ENCODE results near the gene TNIK. TPM values are rescaled to one million over a fixed set of nuclear protein-coding genes. Genes with fewer than 3 reads are reported as not detected.

Gene TNIK
- total and polyA plus RNA-seq, 2 of the 13 experiments (the other 11 are each of a cell fraction or from before 2014, with no cell fraction given), result 0.15 to 0.22 TPM

DNA sequence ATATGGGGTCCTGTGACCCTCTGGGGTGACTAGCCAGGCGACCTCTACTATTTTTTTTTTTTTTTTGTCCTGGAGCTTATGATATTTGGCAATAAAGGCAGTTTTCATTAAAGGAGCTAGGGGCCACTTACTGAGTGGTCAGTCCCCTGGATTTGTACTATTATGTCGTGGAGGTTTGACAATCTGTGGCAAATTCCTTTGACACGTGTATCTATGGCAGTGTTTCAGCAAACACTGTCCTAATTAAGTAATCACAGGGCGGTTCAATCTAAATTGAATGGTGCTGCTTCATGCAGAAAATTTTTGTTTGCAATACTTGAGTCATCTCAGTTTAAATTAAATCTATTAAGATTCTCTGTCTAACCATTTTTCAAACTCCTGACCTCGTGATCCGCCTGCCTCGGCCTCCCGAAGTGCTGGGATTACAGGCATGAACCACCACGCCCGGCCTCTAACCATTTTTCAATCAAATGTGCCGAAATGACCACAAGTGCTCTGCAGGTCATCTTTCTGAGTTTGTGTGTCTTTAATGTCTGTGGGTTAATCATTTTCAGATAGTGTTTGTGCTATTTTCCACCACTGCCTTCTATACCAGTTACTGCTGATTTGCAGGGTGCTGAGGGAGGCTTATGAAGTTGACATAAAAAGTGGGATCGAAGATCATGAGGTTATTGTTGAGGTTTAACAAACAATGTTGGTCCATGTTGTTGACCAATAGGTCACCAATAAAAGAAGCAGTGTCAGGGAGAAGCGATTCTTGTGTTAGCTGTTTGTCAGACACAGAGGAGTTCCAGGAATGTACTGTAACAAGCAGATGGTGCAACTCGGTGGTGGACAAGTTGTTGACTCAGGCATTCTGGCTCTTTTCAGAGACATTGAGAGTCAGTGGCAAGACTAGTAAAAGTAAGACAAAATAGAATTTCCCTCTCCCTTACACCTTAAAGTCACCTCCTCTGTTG lies 415.1 kb downstream of the TNIK start (continued):
- TF ChIP-seq JUN (CRISPR knock-in tag; IDR thresholded peaks at IDR 0.05) (peak; percentile 91), SIX4 (CRISPR knock-in tag; IDR thresholded peaks at IDR 0.05) (peak; percentile 84), ZNF367 (CRISPR knock-in tag; IDR thresholded peaks at IDR 0.05; ENCODE audit: borderline replicate concordance) (no peak), ZNF790 (CRISPR knock-in tag; IDR thresholded peaks at IDR 0.05; ENCODE audit: borderline replicate concordance) (no peak), PHF8 (CRISPR knock-in tag; IDR thresholded peaks at IDR 0.05) (peak; percentile 40; the same call in 1 of the 2 replicates), RELA (CRISPR knock-in tag; IDR thresholded peaks at IDR 0.05) (0 out of 2 replicates have a peak, but pooled peaks have one; percentile 71), ZNF768 (CRISPR knock-in tag; IDR thresholded peaks at IDR 0.05) (no peak), ZNF205 (CRISPR knock-in tag; IDR thresholded peaks at IDR 0.05) (peak; percentile 96), TSC22D2 (CRISPR knock-in tag; IDR thresholded peaks at IDR 0.05; ENCODE audit: borderline replicate concordance) (peak; percentile 91; the same call in 1 of the 2 replicates), LCORL (IDR thresholded peaks at IDR 0.05) (no peak), LCORL (CRISPR knock-in tag; IDR thresholded peaks at IDR 0.05) (peak; percentile 96), UBTF (CRISPR knock-in tag; IDR thresholded peaks at IDR 0.05) (peak; percentile 72), ZZZ3 (CRISPR knock-in tag; IDR thresholded peaks at IDR 0.05; ENCODE audit: borderline replicate concordance) (no peak), ZNF350 (CRISPR knock-in tag; IDR thresholded peaks at IDR 0.05; ENCODE audit: borderline replicate concordance, low read depth) (no peak; the same call in 1 of the 2 replicates), ZNF382 (CRISPR knock-in tag; IDR thresholded peaks at IDR 0.05; ENCODE audit: borderline replicate concordance) (no peak)
- TF ChIP-seq, protein P1, sequence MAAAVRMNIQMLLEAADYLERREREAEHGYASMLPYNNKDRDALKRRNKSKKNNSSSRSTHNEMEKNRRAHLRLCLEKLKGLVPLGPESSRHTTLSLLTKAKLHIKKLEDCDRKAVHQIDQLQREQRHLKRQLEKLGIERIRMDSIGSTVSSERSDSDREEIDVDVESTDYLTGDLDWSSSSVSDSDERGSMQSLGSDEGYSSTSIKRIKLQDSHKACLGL (CRISPR knock-in tag; IDR thresholded peaks at IDR 0.05), result no peak
- TF ChIP-seq, protein P2, sequence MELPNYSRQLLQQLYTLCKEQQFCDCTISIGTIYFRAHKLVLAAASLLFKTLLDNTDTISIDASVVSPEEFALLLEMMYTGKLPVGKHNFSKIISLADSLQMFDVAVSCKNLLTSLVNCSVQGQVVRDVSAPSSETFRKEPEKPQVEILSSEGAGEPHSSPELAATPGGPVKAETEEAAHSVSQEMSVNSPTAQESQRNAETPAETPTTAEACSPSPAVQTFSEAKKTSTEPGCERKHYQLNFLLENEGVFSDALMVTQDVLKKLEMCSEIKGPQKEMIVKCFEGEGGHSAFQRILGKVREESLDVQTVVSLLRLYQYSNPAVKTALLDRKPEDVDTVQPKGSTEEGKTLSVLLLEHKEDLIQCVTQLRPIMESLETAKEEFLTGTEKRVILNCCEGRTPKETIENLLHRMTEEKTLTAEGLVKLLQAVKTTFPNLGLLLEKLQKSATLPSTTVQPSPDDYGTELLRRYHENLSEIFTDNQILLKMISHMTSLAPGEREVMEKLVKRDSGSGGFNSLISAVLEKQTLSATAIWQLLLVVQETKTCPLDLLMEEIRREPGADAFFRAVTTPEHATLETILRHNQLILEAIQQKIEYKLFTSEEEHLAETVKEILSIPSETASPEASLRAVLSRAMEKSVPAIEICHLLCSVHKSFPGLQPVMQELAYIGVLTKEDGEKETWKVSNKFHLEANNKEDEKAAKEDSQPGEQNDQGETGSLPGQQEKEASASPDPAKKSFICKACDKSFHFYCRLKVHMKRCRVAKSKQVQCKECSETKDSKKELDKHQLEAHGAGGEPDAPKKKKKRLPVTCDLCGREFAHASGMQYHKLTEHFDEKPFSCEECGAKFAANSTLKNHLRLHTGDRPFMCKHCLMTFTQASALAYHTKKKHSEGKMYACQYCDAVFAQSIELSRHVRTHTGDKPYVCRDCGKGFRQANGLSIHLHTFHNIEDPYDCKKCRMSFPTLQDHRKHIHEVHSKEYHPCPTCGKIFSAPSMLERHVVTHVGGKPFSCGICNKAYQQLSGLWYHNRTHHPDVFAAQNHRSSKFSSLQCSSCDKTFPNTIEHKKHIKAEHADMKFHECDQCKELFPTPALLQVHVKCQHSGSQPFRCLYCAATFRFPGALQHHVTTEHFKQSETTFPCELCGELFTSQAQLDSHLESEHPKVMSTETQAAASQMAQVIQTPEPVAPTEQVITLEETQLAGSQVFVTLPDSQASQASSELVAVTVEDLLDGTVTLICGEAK (IDR thresholded peaks at IDR 0.05), result no peak
- TF ChIP-seq, protein P2 (CRISPR knock-in tag; IDR thresholded peaks at IDR 0.05), result peak; percentile 70

Data from HepG2 (cell line).